GM12864 (cell line): Measurements from ENCODE around the gene DHRS12.

Experiments used
- DNase-seq: peaks from one replicate; pipeline ENCODE4 v3.0.0-alpha.2; 2011; ENCODE audit warnings: low read depth
- H3K4me3 ChIP-seq: 2 replicates; pipeline ENCODE4 v1.5.1; 2011; ENCODE audit warnings: mild to moderate bottlenecking, low read depth, low read length, control low read depth
- TF ChIP-seq, protein P1 (sequence below): IDR thresholded peaks from 2 replicates; pipeline ENCODE4 v1.5.1; 2011; ENCODE audit warnings: low read depth, mild to moderate bottlenecking, moderate library complexity, low read length, control low read depth, inconsistent platforms; ENCODE audit errors: missing control alignments

Gene DHRS12

GRCh38 chr13:51782026-51782710, 21.8 kb downstream of the DHRS12 start:
- TF ChIP-seq, protein P1, sequence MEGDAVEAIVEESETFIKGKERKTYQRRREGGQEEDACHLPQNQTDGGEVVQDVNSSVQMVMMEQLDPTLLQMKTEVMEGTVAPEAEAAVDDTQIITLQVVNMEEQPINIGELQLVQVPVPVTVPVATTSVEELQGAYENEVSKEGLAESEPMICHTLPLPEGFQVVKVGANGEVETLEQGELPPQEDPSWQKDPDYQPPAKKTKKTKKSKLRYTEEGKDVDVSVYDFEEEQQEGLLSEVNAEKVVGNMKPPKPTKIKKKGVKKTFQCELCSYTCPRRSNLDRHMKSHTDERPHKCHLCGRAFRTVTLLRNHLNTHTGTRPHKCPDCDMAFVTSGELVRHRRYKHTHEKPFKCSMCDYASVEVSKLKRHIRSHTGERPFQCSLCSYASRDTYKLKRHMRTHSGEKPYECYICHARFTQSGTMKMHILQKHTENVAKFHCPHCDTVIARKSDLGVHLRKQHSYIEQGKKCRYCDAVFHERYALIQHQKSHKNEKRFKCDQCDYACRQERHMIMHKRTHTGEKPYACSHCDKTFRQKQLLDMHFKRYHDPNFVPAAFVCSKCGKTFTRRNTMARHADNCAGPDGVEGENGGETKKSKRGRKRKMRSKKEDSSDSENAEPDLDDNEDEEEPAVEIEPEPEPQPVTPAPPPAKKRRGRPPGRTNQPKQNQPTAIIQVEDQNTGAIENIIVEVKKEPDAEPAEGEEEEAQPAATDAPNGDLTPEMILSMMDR, result no peak
- DNase-seq, result no peak
- H3K4me3 ChIP-seq, result no peak overlapping the region

- no peak for DNase-seq
These were observed 22.5 kb downstream of the DHRS12 start for GRCh38 chr13:51781246-51782022.

GRCh38 chr13:51780099-51780498, 23.9 kb downstream of the DHRS12 start:
- TF ChIP-seq, protein P1, result no peak
- no peak overlapping the region for H3K4me3 ChIP-seq
- DNase-seq, result no peak

More at GRCh38 chr13:51781246-51782022, 22.5 kb downstream of the DHRS12 start:
- no peak overlapping the region for H3K4me3 ChIP-seq
- TF ChIP-seq, protein P1, result peak; percentile 55

DNA sequence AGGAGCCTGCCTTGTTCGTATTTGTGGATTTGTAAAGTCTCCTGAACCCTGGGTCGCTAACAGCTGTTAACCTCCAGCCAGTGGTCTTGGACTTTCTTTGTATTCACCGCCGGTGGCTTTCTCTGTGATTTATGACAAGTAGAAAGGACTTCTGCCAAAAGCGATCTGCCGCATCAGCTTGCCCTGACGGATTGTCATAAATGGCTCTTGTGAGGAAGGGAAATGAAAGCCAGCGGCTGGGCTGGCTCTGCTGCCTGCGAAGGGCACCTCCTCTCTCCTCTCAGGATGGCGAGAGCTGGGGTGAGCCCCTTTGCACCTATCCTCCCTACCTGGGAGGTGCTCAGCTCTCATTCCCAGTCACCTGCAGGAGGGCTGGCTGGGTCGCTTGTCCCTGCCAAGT, 25.6 kb downstream of the DHRS12 start:
- DNase-seq, result no peak
- TF ChIP-seq, protein P1, result no peak
- no peak overlapping the region for H3K4me3 ChIP-seq

- no peak overlapping the region for H3K4me3 ChIP-seq
- TF ChIP-seq, protein P1, result no peak
- no peak for DNase-seq
These were observed 26.0 kb downstream of the DHRS12 start for GRCh38 chr13:51777921-51778320.

DNA sequence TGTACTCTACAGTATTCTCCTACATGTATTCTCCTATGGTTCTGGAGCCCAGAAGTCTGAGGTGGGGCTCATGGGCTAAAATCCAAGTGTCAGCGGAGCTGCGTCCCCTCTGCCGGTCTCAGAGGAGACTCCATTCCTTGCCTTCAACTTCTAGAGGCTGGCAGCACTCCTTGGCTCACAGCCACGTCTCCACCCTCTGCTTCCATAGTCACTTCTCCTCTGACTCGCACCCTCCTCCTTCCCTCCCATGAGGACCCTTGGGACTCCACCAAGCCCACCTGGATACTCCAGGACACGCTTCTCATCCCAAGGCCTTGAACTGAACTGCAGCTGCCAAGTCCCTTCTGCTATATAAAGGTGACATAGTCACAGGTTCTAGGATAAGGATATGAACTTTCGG, 27.8 kb downstream of the DHRS12 start:
- H3K4me3 ChIP-seq, result no peak overlapping the region
- TF ChIP-seq, protein P1, result no peak
- DNase-seq, result no peak
